ENCODE measurements around the gene PHPT1.

The PHPT1 gene

DNA sequence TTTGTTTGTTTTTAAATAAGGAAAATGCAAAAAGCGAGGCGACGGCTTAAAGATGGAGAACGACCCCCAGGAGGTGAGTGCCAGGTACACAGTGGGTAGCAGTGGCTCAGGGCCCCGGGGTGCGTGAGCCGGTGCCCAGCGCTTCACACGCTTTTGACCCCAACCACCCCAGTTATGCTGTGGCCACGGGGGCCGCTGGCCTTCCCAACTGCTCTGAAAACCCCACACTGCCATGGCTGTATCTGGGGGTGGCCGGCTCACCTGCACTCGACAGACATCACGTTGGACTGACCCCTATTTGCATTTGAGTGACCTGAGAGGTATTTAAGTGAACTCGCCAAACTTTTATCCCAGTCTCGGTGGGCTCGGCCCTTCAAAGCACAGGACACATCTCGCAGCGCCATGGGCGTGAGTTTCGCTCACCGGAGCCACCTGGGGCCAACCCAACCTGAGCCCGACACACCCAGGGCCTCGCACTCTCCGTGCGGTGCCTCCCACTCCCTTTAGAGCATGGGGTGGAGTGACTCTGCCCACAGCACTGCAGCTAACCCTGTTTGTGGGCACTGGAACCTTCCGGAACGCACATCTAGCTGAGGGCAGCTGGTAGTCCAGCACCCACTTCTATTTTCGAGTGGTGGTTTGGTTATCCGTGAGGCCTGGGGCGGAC lies 20.6 kb upstream of the PHPT1 start:
- Histone ChIP-seq H3K4me1 (ENCODE audit: insufficient read depth, low read length, severe bottlenecking) (no peaks in the 10 kb centered on the region), H4K20me1 (ENCODE audit: insufficient read depth, low read length) (no peaks in the 10 kb centered on the region), H3K27ac (ENCODE audit: low read depth, low read length, poor library complexity, severe bottlenecking) (no peak overlapping the region), H2AFZ (ENCODE audit: low read length) (no peak overlapping the region), H3K9me2 (ENCODE audit: low read depth, low read length) (no peaks in the 10 kb centered on the region), H3K4me3 (ENCODE audit: low read depth, low read length, poor library complexity, severe bottlenecking) (no peak overlapping the region), H3K4me2 (ENCODE audit: low read length) (no peak overlapping the region), H3K9me3 (ENCODE audit: low read length) (no peaks in the 10 kb centered on the region), H3K36me3 (ENCODE audit: insufficient read depth, low read length) (peaks cover 86% of the 10 kb centered on the region), H3K79me2 (ENCODE audit: insufficient read depth, low read length) (no peaks in the 10 kb centered on the region), H3K9ac (ENCODE audit: low read length) (no peak overlapping the region), H3K27me3 (ENCODE audit: insufficient read depth, low read length) (no peaks in the 10 kb centered on the region), H3F3A (ENCODE audit: insufficient read depth, low read length) (no peaks in the 10 kb centered on the region)
- no peak for TF ChIP-seq EZH2 (IDR thresholded peaks at IDR 0.05; ENCODE audit: borderline replicate concordance, low read length)
- TF ChIP-seq CTCF (IDR thresholded peaks at IDR 0.05; ENCODE audit: low read length), result no peak

GRCh38 chr9:136829412-136829811 lies 19.8 kb upstream of the PHPT1 start:
- Histone ChIP-seq H3K9me2 (ENCODE audit: low read depth, low read length) (no peaks in the 10 kb centered on the region), H3K9me3 (ENCODE audit: low read length) (no peaks in the 10 kb centered on the region), H3K4me2 (ENCODE audit: low read length) (no peak overlapping the region), H3K4me1 (ENCODE audit: insufficient read depth, low read length, severe bottlenecking) (no peaks in the 10 kb centered on the region), H4K20me1 (ENCODE audit: insufficient read depth, low read length) (no peaks in the 10 kb centered on the region), H3K79me2 (ENCODE audit: insufficient read depth, low read length) (no peaks in the 10 kb centered on the region), H3K27ac (ENCODE audit: low read depth, low read length, poor library complexity, severe bottlenecking) (no peak overlapping the region), H3F3A (ENCODE audit: insufficient read depth, low read length) (no peaks in the 10 kb centered on the region), H2AFZ (ENCODE audit: low read length) (no peak overlapping the region), H3K4me3 (ENCODE audit: low read depth, low read length, poor library complexity, severe bottlenecking) (no peak overlapping the region), H3K27me3 (ENCODE audit: insufficient read depth, low read length) (no peaks in the 10 kb centered on the region), H3K9ac (ENCODE audit: low read length) (no peak overlapping the region), H3K36me3 (ENCODE audit: insufficient read depth, low read length) (peaks cover 81% of the 10 kb centered on the region)
- TF ChIP-seq EZH2 (IDR thresholded peaks at IDR 0.05; ENCODE audit: borderline replicate concordance, low read length), result no peak
- no peak for TF ChIP-seq CTCF (IDR thresholded peaks at IDR 0.05; ENCODE audit: low read length)

GRCh38 chr9:136829981-136830885 lies 19.0 kb upstream of the PHPT1 start:
- no peaks in the 10 kb centered on the region for H4K20me1 ChIP-seq (ENCODE audit: insufficient read depth, low read length)
- H3K9me3 ChIP-seq (ENCODE audit: low read length), result no peaks in the 10 kb centered on the region
- H3K4me1 ChIP-seq (ENCODE audit: insufficient read depth, low read length, severe bottlenecking), result no peaks in the 10 kb centered on the region
- peaks cover 76% of the 10 kb centered on the region for H3K36me3 ChIP-seq (ENCODE audit: insufficient read depth, low read length)
- H3F3A ChIP-seq (ENCODE audit: insufficient read depth, low read length), result no peaks in the 10 kb centered on the region
- no peaks in the 10 kb centered on the region for H3K27me3 ChIP-seq (ENCODE audit: insufficient read depth, low read length)
- no peaks in the 10 kb centered on the region for H3K79me2 ChIP-seq (ENCODE audit: insufficient read depth, low read length)
- no peak overlapping the region for H3K9ac ChIP-seq (ENCODE audit: low read length)
- TF ChIP-seq EZH2 (IDR thresholded peaks at IDR 0.05; ENCODE audit: borderline replicate concordance, low read length) (no peak), CTCF (IDR thresholded peaks at IDR 0.05; ENCODE audit: low read length) (no peak)
- H2AFZ ChIP-seq (ENCODE audit: low read length), result no peak overlapping the region
- H3K27ac ChIP-seq (ENCODE audit: low read depth, low read length, poor library complexity, severe bottlenecking), result no peak overlapping the region
- H3K9me2 ChIP-seq (ENCODE audit: low read depth, low read length), result no peaks in the 10 kb centered on the region
- H3K4me2 ChIP-seq (ENCODE audit: low read length), result no peak overlapping the region
- no peak overlapping the region for H3K4me3 ChIP-seq (ENCODE audit: low read depth, low read length, poor library complexity, severe bottlenecking)
